Lower lobe of right lung (tissue), 2 donors: ENCODE results near the gene STAB2. TPM values are rescaled to one million over a fixed set of nuclear protein-coding genes. Genes with fewer than 3 reads are reported as not detected.
"Not testable (repeated sequence)": the region's sequence is repeated elsewhere in the genome, so short reads cannot be mapped to it uniquely, and the experiment has no call there.

ENCODE experiments used
- ATAC-seq, 2 donors: fragments of 200-7000 bp; cut with Tn5 transposase; one replicate each; pipeline ENCODE4 v1.9.1; 2020 to 2022; ENCODE audit warnings: mild to moderate bottlenecking in 2 of 2, moderate library complexity in 2 of 2
- DNase-seq: peaks from one replicate; pipeline ENCODE4 v3.0.0-alpha.2; 2020
- H3K27ac ChIP-seq: fragments of 200-600 bp; one replicate; pipeline ENCODE4 v1.8.0; 2022
- H3K27me3 ChIP-seq: fragments of 200-600 bp; one replicate; pipeline ENCODE4 v1.8.0; 2022; ENCODE audit warnings: low read depth
- H3K36me3 ChIP-seq: fragments of 200-600 bp; one replicate; pipeline ENCODE4 v1.8.0; 2022; ENCODE audit warnings: mild to moderate bottlenecking
- H3K4me1 ChIP-seq: fragments of 200-600 bp; one replicate; pipeline ENCODE4 v1.8.0; 2022
- H3K4me3 ChIP-seq: fragments of 200-600 bp; one replicate; pipeline ENCODE4 v1.8.0; 2022; ENCODE audit warnings: mild to moderate bottlenecking
- H3K9me3 ChIP-seq: fragments of 200-600 bp; one replicate; pipeline ENCODE4 v1.8.0; 2022
- CTCF ChIP-seq: fragments of 200-600 bp; IDR thresholded peaks from one replicate; pipeline ENCODE4 v1.8.0; 2022; ENCODE audit warnings: antibody characterized with exemption, mild to moderate bottlenecking
- intact Hi-C: fragments of 100-400 bp; cut with DNase I; formaldehyde crosslinking; loops from one replicate; pipeline ENCODE4 v1.11.0; 2022
- total RNA-seq: library from RNA; stranded (reverse); fragmentation: NEBNext Ultra II Directional; extraction: Animal tissue kit (Norgen Biotek cat#: 25700); gene quantifications from one replicate; pipeline ENCODE4 v1.2.1, GENCODE V29; 2021
- donor health status: DM: no; HTN: yes; CAD: no; lungs with severe emphysema.

The STAB2 gene
- total RNA-seq, 1 donor from 2014 or later = 1.4 TPM

GRCh38 chr12:103645202-103645601, 58.1 kb downstream of the STAB2 start:
- ATAC-seq = no peak
- Histone ChIP-seq H3K27ac (no peak overlapping the region), H3K36me3 (no peaks in the 10 kb centered on the region), H3K9me3 (no peaks in the 10 kb centered on the region), H3K4me3 (no peak overlapping the region), H3K27me3 (no peaks in the 10 kb centered on the region), H3K4me1 (no peaks in the 10 kb centered on the region)
- no peak for TF ChIP-seq CTCF
- DNase-seq = no peak
- intact Hi-C loops = no loop called here

- intact Hi-C loops = no loop called here
- no peak for TF ChIP-seq CTCF
- no peaks in the 10 kb centered on the region for H3K4me1 ChIP-seq
- no peaks in the 10 kb centered on the region for H3K27me3 ChIP-seq
- H3K36me3 ChIP-seq = no peaks in the 10 kb centered on the region
- no peaks in the 10 kb centered on the region for H3K9me3 ChIP-seq
- H3K27ac ChIP-seq = no peak overlapping the region
- ATAC-seq (no peak), DNase-seq (no peak)
- H3K4me3 ChIP-seq = no peak overlapping the region
Observed at GRCh38 chr12:103647267-103647666, 60.2 kb downstream of the STAB2 start.

GRCh38 chr12:103652808-103653207, 65.7 kb downstream of the STAB2 start:
- no peak for ATAC-seq
- TF ChIP-seq CTCF = no peak
- H3K27me3 ChIP-seq = no peaks in the 10 kb centered on the region

GRCh38 chr12:103653568-103654173, 66.6 kb downstream of the STAB2 start:
- DNase-seq, H3K4me1 ChIP-seq, H3K36me3 ChIP-seq, H3K27me3 ChIP-seq, H3K27ac ChIP-seq, intact Hi-C loops, H3K4me3 ChIP-seq, ATAC-seq, H3K9me3 ChIP-seq: not testable (repeated sequence)

More at GRCh38 chr12:103652808-103653207, 65.7 kb downstream of the STAB2 start:
- DNase-seq = no peak
- H3K9me3 ChIP-seq = no peaks in the 10 kb centered on the region
- no peaks in the 10 kb centered on the region for H3K4me1 ChIP-seq
- H3K36me3 ChIP-seq = no peaks in the 10 kb centered on the region
- no peak overlapping the region for H3K27ac ChIP-seq
- no peak overlapping the region for H3K4me3 ChIP-seq
- intact Hi-C loops = no loop called here

- Histone ChIP-seq H3K36me3 (no peaks in the 10 kb centered on the region), H3K4me1 (no peaks in the 10 kb centered on the region), H3K27me3 (no peaks in the 10 kb centered on the region), H3K27ac (no peak overlapping the region), H3K4me3 (no peak overlapping the region), H3K9me3 (no peaks in the 10 kb centered on the region)
- ATAC-seq = no peak
- no peak for TF ChIP-seq CTCF
- no peak for DNase-seq
- intact Hi-C loops = no loop called here
Observed at GRCh38 chr12:103654816-103655215, 67.7 kb downstream of the STAB2 start.

GRCh38 chr12:103656291-103656690, 69.2 kb downstream of the STAB2 start:
- no peak for TF ChIP-seq CTCF
- intact Hi-C loops = no loop called here
- Histone ChIP-seq H3K4me1 (no peaks in the 10 kb centered on the region), H3K27me3 (no peaks in the 10 kb centered on the region), H3K4me3 (no peak overlapping the region), H3K36me3 (no peaks in the 10 kb centered on the region), H3K27ac (no peak overlapping the region), H3K9me3 (no peaks in the 10 kb centered on the region)
- no peak for ATAC-seq
- DNase-seq = no peak
